SH-SY5Y (cell line): ENCODE data around the gene ZNF556.

Experiments used
- GATA2 ChIP-seq: IDR thresholded peaks from 2 replicates; pipeline ENCODE4 v1.6.1; 2011; ENCODE audit warnings: mild to moderate bottlenecking, low read depth, low read length
- GATA3 ChIP-seq: IDR thresholded peaks from 2 replicates; pipeline ENCODE4 v1.6.1; 2011; ENCODE audit warnings: low read depth, mild to moderate bottlenecking, low read length, moderate library complexity

Gene ZNF556

GRCh38 chr19:2922987-2923386 is 55.9 kb downstream of the ZNF556 start:
- TF ChIP-seq GATA3: no peak
- TF ChIP-seq GATA2: no peak

- TF ChIP-seq GATA3 (no peak), GATA2 (no peak)
Observed at GRCh38 chr19:2923510-2923909, 56.4 kb downstream of the ZNF556 start.

GRCh38 chr19:2926341-2927031 is 59.4 kb downstream of the ZNF556 start:
- no peak for TF ChIP-seq GATA2
- no peak for TF ChIP-seq GATA3

GRCh38 chr19:2927032-2927430 is 59.9 kb downstream of the ZNF556 start:
- no peak for TF ChIP-seq GATA2
- no peak for TF ChIP-seq GATA3
